Activated CD4-positive, alpha-beta T cell treated with anti-CD3 and anti-CD28 coated beads, Interleukin-2, amount 10 ng/mL, durations not matched to agents 7 days and 5 days (primary cell): ENCODE data around the gene INO80D. TPM values are rescaled to one million over a fixed set of nuclear protein-coding genes. Genes with fewer than 3 reads are reported as not detected.
"Not testable (repeated sequence)": the region's sequence is repeated elsewhere in the genome, so short reads cannot be mapped to it uniquely, and the experiment has no call there.

Experiments used
- CTCF ChIA-PET: fragments of 350-600 bp; sonication (Branson Sonifier 250); formaldehyde crosslinking; loops from one replicate; lab custom pipeline; 2021; ENCODE audit warnings: antibody characterized with exemption; lab: Charles Lee
- POLR2A ChIA-PET: fragments of 350-600 bp; sonication (Branson Sonifier 250); formaldehyde crosslinking; loops from one replicate; lab custom pipeline; 2021; ENCODE audit warnings: antibody characterized with exemption; lab: Charles Lee
- DNase-seq: peaks from one replicate; pipeline ENCODE4 v3.0.0-alpha.2; 2020
- H3K27ac Mint-ChIP-seq: one replicate; pipeline ENCODE4 v1.8.0; 2021; ENCODE audit warnings: mild to moderate bottlenecking, moderate library complexity, mixed read lengths
- H3K27me3 Mint-ChIP-seq: one replicate; pipeline ENCODE4 v1.8.0; 2021; ENCODE audit warnings: mixed read lengths
- H3K36me3 Mint-ChIP-seq: one replicate; pipeline ENCODE4 v1.8.0; 2021; ENCODE audit warnings: low read depth, mixed read lengths
- H3K4me1 Mint-ChIP-seq: one replicate; pipeline ENCODE4 v1.8.0; 2021; ENCODE audit warnings: mixed read lengths
- H3K4me3 Mint-ChIP-seq: one replicate; pipeline ENCODE4 v1.8.0; 2021; ENCODE audit warnings: mild to moderate bottlenecking, moderate library complexity, mixed read lengths
- H3K9me3 Mint-ChIP-seq: one replicate; pipeline ENCODE4 v1.8.0; 2021; ENCODE audit warnings: mixed read lengths
- total RNA-seq, 2 experiments: library from RNA; stranded (reverse); gene quantifications; one replicate each; pipeline ENCODE4 v1.2.3, GENCODE V29; 2021

Gene INO80D
- total RNA-seq, 2 experiments from 2014 or later, result 27.3 to 28.8 TPM

GRCh38 chr2:206049392-206049791, 36.6 kb downstream of the INO80D start:
- H3K27ac Mint-ChIP-seq, result no peak overlapping the region
- peaks cover 38% of the 10 kb centered on the region for H3K36me3 Mint-ChIP-seq
- CTCF ChIA-PET, result no interaction called here
- POLR2A ChIA-PET, result no interaction called here
- no peaks in the 10 kb centered on the region for H3K27me3 Mint-ChIP-seq
- peaks cover 7% of the 10 kb centered on the region for H3K4me1 Mint-ChIP-seq
- H3K4me3 Mint-ChIP-seq, result no peak overlapping the region
- DNase-seq, result no peak
- H3K9me3 Mint-ChIP-seq, result no peaks in the 10 kb centered on the region

DNA sequence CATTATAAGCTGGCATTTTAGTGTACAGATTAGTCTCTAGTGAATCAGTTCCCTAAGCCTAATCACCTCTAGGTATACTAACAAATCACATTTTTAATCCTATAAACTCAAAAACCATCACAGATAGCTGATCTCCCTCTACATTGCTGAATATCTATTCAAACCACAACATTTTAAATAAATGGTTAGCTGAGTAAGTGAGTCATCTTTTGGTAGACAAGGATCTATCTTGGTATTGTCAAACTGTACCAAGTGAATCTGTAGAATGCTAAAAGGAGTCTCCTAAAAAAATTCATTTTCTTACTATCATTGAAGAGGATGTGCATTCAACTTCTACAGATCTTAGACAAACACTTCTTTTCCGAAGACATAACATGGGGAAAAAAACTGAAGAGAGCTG, 40.7 kb downstream of the INO80D start:
- Mint-ChIP-seq H3K27ac (no peak overlapping the region), H3K9me3 (no peaks in the 10 kb centered on the region), H3K36me3 (peaks cover 44% of the 10 kb centered on the region), H3K4me3 (no peak overlapping the region), H3K27me3 (no peaks in the 10 kb centered on the region), H3K4me1 (peaks cover 7% of the 10 kb centered on the region)
- ChIA-PET POLR2A (no interaction called here), CTCF (interaction anchor here (0.8 to 1.0 kb wide), 2 partner anchors 13 to 26 kb away, joined by 3 read pairs; no protein-coding TSS in a partner anchor)
- DNase-seq, result no peak

- H3K36me3 Mint-ChIP-seq, result peaks cover 55% of the 10 kb centered on the region
- no peaks in the 10 kb centered on the region for H3K9me3 Mint-ChIP-seq
- H3K27me3 Mint-ChIP-seq, result no peaks in the 10 kb centered on the region
- POLR2A ChIA-PET, result no interaction called here
- no peak overlapping the region for H3K27ac Mint-ChIP-seq
- H3K4me1 Mint-ChIP-seq, result peaks cover 3% of the 10 kb centered on the region
- no peak for DNase-seq
- no peak overlapping the region for H3K4me3 Mint-ChIP-seq
- CTCF ChIA-PET, result interaction anchor here (0.6 kb wide), 1 partner anchor 18 kb away, joined by 4 read pairs; no protein-coding TSS in a partner anchor
These were observed 45.4 kb downstream of the INO80D start for GRCh38 chr2:206040525-206040924.

- CTCF ChIA-PET, H3K27ac Mint-ChIP-seq, DNase-seq, H3K27me3 Mint-ChIP-seq, H3K4me3 Mint-ChIP-seq, POLR2A ChIA-PET: not testable (repeated sequence)
- peaks cover 74% of the 10 kb centered on the region for H3K36me3 Mint-ChIP-seq
- H3K4me1 Mint-ChIP-seq, result peaks cover 36% of the 10 kb centered on the region
- peaks cover 30% of the 10 kb centered on the region for H3K9me3 Mint-ChIP-seq
These were observed 50.6 kb downstream of the INO80D start for GRCh38 chr2:206035393-206035792.

GRCh38 chr2:206033452-206033851, 52.5 kb downstream of the INO80D start:
- DNase-seq, H3K4me3 Mint-ChIP-seq, H3K27me3 Mint-ChIP-seq, POLR2A ChIA-PET, CTCF ChIA-PET: not testable (repeated sequence)
- Mint-ChIP-seq H3K4me1 (peaks cover 38% of the 10 kb centered on the region), H3K36me3 (peaks cover 84% of the 10 kb centered on the region), H3K27ac (peak overlapping the region; percentile 28), H3K9me3 (peaks cover 30% of the 10 kb centered on the region)

DNA sequence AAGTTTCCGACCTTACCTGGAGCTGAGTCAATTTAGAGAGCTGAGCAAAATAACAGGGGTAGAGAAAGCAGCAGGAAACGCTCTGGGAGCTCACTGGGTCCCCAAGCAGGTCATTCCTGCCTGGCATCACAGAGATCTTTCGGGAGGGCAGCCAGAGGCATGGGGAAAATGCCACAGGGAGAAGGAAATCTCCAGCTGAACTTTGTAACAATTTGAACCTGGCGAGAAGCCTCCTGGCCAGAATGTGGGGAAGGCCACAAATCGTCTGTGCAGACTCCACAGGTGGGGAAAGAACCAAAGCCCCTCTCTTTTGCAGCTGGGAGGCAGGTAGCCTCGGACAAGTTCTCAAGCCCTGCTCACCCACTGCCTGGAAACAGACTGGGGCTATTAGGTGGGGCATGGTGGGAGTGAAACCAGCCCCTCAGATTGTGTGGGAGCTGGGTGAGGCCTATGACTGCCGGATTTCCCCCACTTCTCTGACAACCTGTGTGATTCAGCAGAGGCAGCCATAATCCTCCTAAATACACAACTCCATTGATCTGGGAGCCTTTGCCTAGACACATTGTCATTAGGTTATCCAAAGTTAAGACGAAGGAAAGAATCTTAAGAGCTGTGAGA, 53.9 kb downstream of the INO80D start:
- ChIA-PET POLR2A (no interaction called here), CTCF (interaction anchor here (1.1 to 1.3 kb wide), 2 partner anchors 11 to 14 kb away, joined by 3 read pairs; no protein-coding TSS in a partner anchor)
- DNase-seq, result no peak
- Mint-ChIP-seq H3K27ac (no peak overlapping the region), H3K36me3 (peaks cover 84% of the 10 kb centered on the region), H3K4me1 (peaks cover 38% of the 10 kb centered on the region), H3K9me3 (peaks cover 30% of the 10 kb centered on the region), H3K4me3 (no peak overlapping the region), H3K27me3 (no peaks in the 10 kb centered on the region)

- peaks cover 38% of the 10 kb centered on the region for H3K4me1 Mint-ChIP-seq
- H3K27me3 Mint-ChIP-seq, result no peaks in the 10 kb centered on the region
- no peak overlapping the region for H3K27ac Mint-ChIP-seq
- ChIA-PET POLR2A (no interaction called here), CTCF (interaction anchor here (1.3 kb wide), 1 partner anchor 15 kb away, joined by 3 read pairs; no protein-coding TSS in a partner anchor)
- H3K36me3 Mint-ChIP-seq, result peaks cover 78% of the 10 kb centered on the region
- no peak for DNase-seq
- H3K9me3 Mint-ChIP-seq, result peaks cover 30% of the 10 kb centered on the region
- no peak overlapping the region for H3K4me3 Mint-ChIP-seq
These were observed 54.7 kb downstream of the INO80D start for GRCh38 chr2:206031162-206031784.

- H3K27ac Mint-ChIP-seq, result no peak overlapping the region
- ChIA-PET POLR2A (no interaction called here), CTCF (no interaction called here)
- peaks cover 13% of the 10 kb centered on the region for H3K9me3 Mint-ChIP-seq
- no peak overlapping the region for H3K4me3 Mint-ChIP-seq
- H3K4me1 Mint-ChIP-seq, result peaks cover 24% of the 10 kb centered on the region
- peaks cover 48% of the 10 kb centered on the region for H3K36me3 Mint-ChIP-seq
- DNase-seq, result no peak
- H3K27me3 Mint-ChIP-seq, result no peaks in the 10 kb centered on the region
These were observed 57.9 kb downstream of the INO80D start for GRCh38 chr2:206028101-206028500.

- no peak overlapping the region for H3K4me3 Mint-ChIP-seq
- ChIA-PET CTCF (no interaction called here), POLR2A (no interaction called here)
- H3K4me1 Mint-ChIP-seq, result no peaks in the 10 kb centered on the region
- peaks cover 19% of the 10 kb centered on the region for H3K36me3 Mint-ChIP-seq
- H3K9me3 Mint-ChIP-seq, result no peaks in the 10 kb centered on the region
- DNase-seq, result no peak
- no peak overlapping the region for H3K27ac Mint-ChIP-seq
- no peaks in the 10 kb centered on the region for H3K27me3 Mint-ChIP-seq
These were observed 62.8 kb downstream of the INO80D start for GRCh38 chr2:206023183-206023582.

- Mint-ChIP-seq H3K4me1 (no peaks in the 10 kb centered on the region), H3K36me3 (peaks cover 38% of the 10 kb centered on the region), H3K9me3 (peaks cover 14% of the 10 kb centered on the region), H3K27me3 (no peaks in the 10 kb centered on the region), H3K4me3 (no peak overlapping the region), H3K27ac (no peak overlapping the region)
- no peak for DNase-seq
- ChIA-PET POLR2A (no interaction called here), CTCF (no interaction called here)
These were observed 65.8 kb downstream of the INO80D start for GRCh38 chr2:206020171-206020570.

DNA sequence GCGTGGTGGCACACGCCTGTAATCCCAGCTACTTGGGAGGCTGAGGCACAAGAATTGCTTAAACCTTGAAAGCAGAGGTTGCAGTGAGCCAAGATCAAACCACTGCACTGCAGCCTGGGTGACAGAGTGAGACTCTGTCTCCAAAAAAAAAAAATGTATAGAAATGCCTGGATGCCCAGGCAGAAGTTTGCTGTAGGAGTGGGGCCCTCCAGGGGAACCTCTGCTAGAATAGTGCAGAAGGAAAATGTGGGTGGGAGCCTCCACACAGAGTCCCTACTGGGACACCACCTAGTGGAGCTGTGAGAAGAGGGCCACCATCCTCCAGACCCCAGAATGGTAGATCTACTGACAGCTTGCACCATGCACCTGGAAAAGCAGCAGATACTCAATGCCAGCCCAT, 70.2 kb downstream of the INO80D start:
- DNase-seq, H3K4me3 Mint-ChIP-seq, H3K27ac Mint-ChIP-seq, POLR2A ChIA-PET, H3K4me1 Mint-ChIP-seq, H3K27me3 Mint-ChIP-seq: not testable (repeated sequence)
- Mint-ChIP-seq H3K36me3 (peaks cover 62% of the 10 kb centered on the region), H3K9me3 (peaks cover 21% of the 10 kb centered on the region)
- CTCF ChIA-PET, result interaction anchor here (1.1 kb wide), 1 partner anchor 10 kb away, joined by 3 read pairs; no protein-coding TSS in a partner anchor

- H3K9me3 Mint-ChIP-seq, result peaks cover 21% of the 10 kb centered on the region
- H3K27me3 Mint-ChIP-seq, result no peaks in the 10 kb centered on the region
- no peak for DNase-seq
- no peaks in the 10 kb centered on the region for H3K4me1 Mint-ChIP-seq
- peaks cover 62% of the 10 kb centered on the region for H3K36me3 Mint-ChIP-seq
- no peak overlapping the region for H3K27ac Mint-ChIP-seq
- H3K4me3 Mint-ChIP-seq, result no peak overlapping the region
- POLR2A ChIA-PET, result no interaction called here
- CTCF ChIA-PET, result no interaction called here
These were observed 74.2 kb downstream of the INO80D start for GRCh38 chr2:206011795-206012194.

- Mint-ChIP-seq H3K4me1 (no peaks in the 10 kb centered on the region), H3K36me3 (peaks cover 58% of the 10 kb centered on the region), H3K27ac (peak overlapping the region; percentile 21), H3K27me3 (no peaks in the 10 kb centered on the region), H3K4me3 (no peak overlapping the region), H3K9me3 (peaks cover 14% of the 10 kb centered on the region)
- CTCF ChIA-PET, result interaction anchor here (1.1 kb wide), 1 partner anchor 10 kb away, joined by 3 read pairs; no protein-coding TSS in a partner anchor
- DNase-seq, result no peak
- POLR2A ChIA-PET, result no interaction called here
These were observed 74.9 kb downstream of the INO80D start for GRCh38 chr2:206011018-206011614.
